IPS-15b (cell line): ENCODE measurements around the gene SCGB3A2.

ENCODE experiments used
- H3K27me3 ChIP-seq: one replicate; pipeline ENCODE4 v1.6.1; 2013; ENCODE audit warnings: low read length; ENCODE audit not compliant: control insufficient read depth, insufficient read depth
- H3K36me3 ChIP-seq: one replicate; pipeline ENCODE4 v1.6.1; 2013; ENCODE audit warnings: low read length; ENCODE audit not compliant: control insufficient read depth, insufficient read depth
- H3K4me1 ChIP-seq: one replicate; pipeline ENCODE4 v1.6.1; 2013; ENCODE audit warnings: mild to moderate bottlenecking, low read length; ENCODE audit not compliant: control insufficient read depth, insufficient read depth
- H3K4me3 ChIP-seq: one replicate; pipeline ENCODE4 v1.5.1; 2013; ENCODE audit warnings: low read depth, low read length
- H3K9ac ChIP-seq: one replicate; pipeline ENCODE4 v1.6.1; 2013; ENCODE audit warnings: low read depth, mild to moderate bottlenecking, low read length
- H3K9me3 ChIP-seq: one replicate; pipeline ENCODE4 v1.6.1; 2013; ENCODE audit warnings: mild to moderate bottlenecking, low read length; ENCODE audit not compliant: control insufficient read depth, insufficient read depth

The SCGB3A2 gene

GRCh38 chr5:147887930-147888329 is 9.4 kb downstream of the SCGB3A2 start:
- Histone ChIP-seq H3K36me3 (no peaks in the 10 kb centered on the region), H3K4me1 (peaks cover 3% of the 10 kb centered on the region), H3K4me3 (no peak overlapping the region), H3K9ac (no peak overlapping the region), H3K27me3 (no peaks in the 10 kb centered on the region), H3K9me3 (no peaks in the 10 kb centered on the region)

- Histone ChIP-seq H3K36me3 (no peaks in the 10 kb centered on the region), H3K4me3 (no peak overlapping the region), H3K4me1 (no peaks in the 10 kb centered on the region)
Observed at GRCh38 chr5:147892696-147893296, 14.3 kb downstream of the SCGB3A2 start.

DNA sequence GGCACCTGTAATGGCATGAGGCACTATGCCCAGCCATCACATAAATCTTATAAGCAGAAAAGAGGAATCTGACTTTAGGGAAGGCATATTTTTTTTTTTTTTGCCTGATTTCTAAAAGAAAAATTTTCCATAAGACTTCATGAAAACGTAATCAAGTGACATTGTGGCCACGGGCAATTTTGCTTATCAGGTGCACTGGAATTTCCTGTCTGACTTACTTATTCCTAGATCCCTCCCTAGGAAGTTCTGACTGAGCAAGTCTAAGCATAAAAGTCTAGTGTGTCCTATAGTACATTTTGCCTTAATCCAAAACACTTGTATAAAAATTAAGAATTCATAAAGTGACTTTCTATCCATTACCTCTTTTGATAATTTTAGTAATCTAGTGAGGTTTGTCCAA is 15.3 kb downstream of the SCGB3A2 start:
- Histone ChIP-seq H3K9me3 (no peaks in the 10 kb centered on the region), H3K27me3 (no peaks in the 10 kb centered on the region), H3K36me3 (no peaks in the 10 kb centered on the region), H3K4me1 (no peaks in the 10 kb centered on the region), H3K9ac (no peak overlapping the region), H3K4me3 (no peak overlapping the region)

More at GRCh38 chr5:147892696-147893296, 14.3 kb downstream of the SCGB3A2 start:
- no peaks in the 10 kb centered on the region for H3K27me3 ChIP-seq
- H3K9ac ChIP-seq = no peak overlapping the region
- no peaks in the 10 kb centered on the region for H3K9me3 ChIP-seq

GRCh38 chr5:147895864-147896263 is 17.4 kb downstream of the SCGB3A2 start:
- H3K9ac ChIP-seq = no peak overlapping the region
- no peaks in the 10 kb centered on the region for H3K27me3 ChIP-seq
- H3K36me3 ChIP-seq = no peaks in the 10 kb centered on the region
- no peaks in the 10 kb centered on the region for H3K4me1 ChIP-seq
- no peak overlapping the region for H3K4me3 ChIP-seq
- H3K9me3 ChIP-seq = no peaks in the 10 kb centered on the region

DNA sequence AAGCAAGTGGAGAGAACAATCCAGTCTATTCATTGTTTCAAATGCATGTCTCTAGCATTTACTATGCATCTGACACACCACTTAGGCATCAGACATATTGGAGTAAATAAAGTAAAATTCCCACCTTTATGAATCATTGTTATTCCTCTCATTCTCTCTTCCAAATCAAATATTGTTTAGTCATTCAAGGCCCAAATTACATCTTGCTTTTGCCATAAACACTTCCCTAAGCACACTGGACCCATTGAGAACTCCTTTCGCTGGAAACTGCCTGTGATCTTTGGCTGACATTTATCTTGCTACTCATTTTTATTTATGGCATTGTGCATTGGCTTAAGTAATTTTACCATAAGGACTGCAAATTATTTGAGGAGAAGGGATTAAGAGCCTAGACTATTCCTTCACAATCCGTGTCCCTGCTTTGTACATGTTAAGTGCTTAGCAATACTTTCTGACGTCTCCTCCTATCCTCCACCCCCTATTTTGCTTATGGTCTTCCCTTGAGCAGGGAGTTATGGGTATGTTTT is 20.4 kb downstream of the SCGB3A2 start:
- Histone ChIP-seq H3K4me3 (no peak overlapping the region), H3K9ac (no peak overlapping the region), H3K9me3 (no peaks in the 10 kb centered on the region), H3K36me3 (no peaks in the 10 kb centered on the region), H3K4me1 (peaks cover 5% of the 10 kb centered on the region), H3K27me3 (no peaks in the 10 kb centered on the region)

- Histone ChIP-seq H3K4me1 (peaks cover 5% of the 10 kb centered on the region), H3K36me3 (no peaks in the 10 kb centered on the region), H3K4me3 (no peak overlapping the region), H3K27me3 (no peaks in the 10 kb centered on the region), H3K9me3 (no peaks in the 10 kb centered on the region), H3K9ac (no peak overlapping the region)
Observed at GRCh38 chr5:147901599-147902039, 23.1 kb downstream of the SCGB3A2 start.

DNA sequence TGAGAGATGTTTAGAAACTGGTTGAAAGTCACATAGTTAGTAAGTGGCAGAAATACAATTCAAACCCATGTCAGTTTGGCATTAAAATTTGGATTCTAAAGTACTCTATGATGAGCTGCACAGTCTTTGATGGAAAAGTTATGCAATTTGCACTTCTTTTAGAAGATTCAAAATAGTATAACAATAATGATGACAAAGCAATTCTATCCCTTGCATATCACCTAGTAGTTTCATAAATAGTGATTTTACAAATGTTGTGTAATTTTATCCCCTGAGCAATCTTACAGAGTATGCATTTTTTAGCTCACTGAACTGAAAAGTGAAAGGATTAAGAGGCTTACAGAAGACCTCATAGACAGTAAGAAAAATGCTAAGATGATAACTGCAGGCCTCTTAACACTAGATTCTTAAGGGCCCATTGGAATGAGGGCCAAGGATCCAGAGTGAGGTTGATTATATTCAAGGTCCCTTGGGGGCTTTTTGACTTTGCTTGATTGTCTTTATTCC is 24.2 kb downstream of the SCGB3A2 start:
- Histone ChIP-seq H3K27me3 (no peaks in the 10 kb centered on the region), H3K4me3 (no peak overlapping the region), H3K36me3 (no peaks in the 10 kb centered on the region), H3K9ac (no peak overlapping the region), H3K4me1 (peaks cover 5% of the 10 kb centered on the region), H3K9me3 (no peaks in the 10 kb centered on the region)

- peaks cover 5% of the 10 kb centered on the region for H3K4me1 ChIP-seq
- H3K36me3 ChIP-seq = no peaks in the 10 kb centered on the region
- H3K4me3 ChIP-seq = no peak overlapping the region
- no peak overlapping the region for H3K9ac ChIP-seq
- H3K9me3 ChIP-seq = no peaks in the 10 kb centered on the region
- no peaks in the 10 kb centered on the region for H3K27me3 ChIP-seq
Observed at GRCh38 chr5:147904110-147904509, 25.6 kb downstream of the SCGB3A2 start.

DNA sequence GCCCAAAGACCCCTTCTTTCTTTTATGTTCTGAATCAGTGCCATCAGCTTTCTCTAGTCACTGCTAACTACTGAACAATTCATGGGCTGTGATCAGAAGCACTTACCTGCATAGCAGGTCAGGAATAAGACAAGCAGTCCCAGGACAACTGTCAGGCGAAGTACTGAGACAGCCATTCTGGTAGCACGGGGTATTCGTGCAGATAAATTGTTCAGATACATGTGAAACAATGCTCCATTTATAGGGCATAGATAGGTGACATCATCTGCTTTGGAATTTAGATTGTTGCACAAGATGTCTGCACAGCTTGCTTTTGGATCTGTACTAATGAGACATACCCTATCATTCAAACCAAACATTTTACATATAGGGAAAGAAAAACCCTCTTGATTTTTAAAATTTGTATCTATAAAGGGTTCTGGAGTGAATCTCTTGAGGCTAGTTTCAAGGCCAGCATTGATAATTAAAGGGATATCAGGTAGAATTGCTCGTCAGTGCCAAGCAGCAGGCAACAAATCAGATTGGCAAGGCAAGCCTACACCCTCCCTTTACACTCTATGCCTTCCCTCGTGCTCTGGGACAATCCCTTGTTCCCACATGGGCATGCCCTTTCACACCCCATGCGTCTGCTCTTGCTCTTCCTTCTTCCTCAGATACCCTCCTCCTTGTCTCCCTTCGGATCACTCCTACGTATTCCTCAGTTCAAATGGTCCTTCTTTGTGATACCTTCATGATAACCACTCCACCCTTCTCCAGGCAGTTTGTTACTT is 28.0 kb downstream of the SCGB3A2 start, which contains the start of gene C5orf46:
Gene C5orf46 (minus strand): TSS at position 213 of the 770 bp plus-strand sequence. CDS start 37 bp downstream, at position 176.
- Histone ChIP-seq H3K9ac (no peak within 1 kb of the TSS), H3K4me1 (peaks cover 1% of the 10 kb centered on the region), H3K27me3 (no peaks in the 10 kb centered on the region), H3K36me3 (no peaks in the 10 kb centered on the region), H3K9me3 (no peaks in the 10 kb centered on the region), H3K4me3 (no peak within 1 kb of the TSS)

- Histone ChIP-seq H3K36me3 (no peaks in the 10 kb centered on the region), H3K4me3 (no peak overlapping the region), H3K4me1 (no peaks in the 10 kb centered on the region), H3K9ac (no peak overlapping the region), H3K27me3 (no peaks in the 10 kb centered on the region), H3K9me3 (no peaks in the 10 kb centered on the region)
Observed at GRCh38 chr5:147911427-147911826, 32.9 kb downstream of the SCGB3A2 start.

- Histone ChIP-seq H3K4me3 (no peak overlapping the region), H3K9me3 (no peaks in the 10 kb centered on the region), H3K27me3 (no peaks in the 10 kb centered on the region), H3K4me1 (no peaks in the 10 kb centered on the region), H3K36me3 (no peaks in the 10 kb centered on the region), H3K9ac (no peak overlapping the region)
Observed at GRCh38 chr5:147912011-147912410, 33.5 kb downstream of the SCGB3A2 start.

- Histone ChIP-seq H3K9ac (no peak overlapping the region), H3K4me1 (no peaks in the 10 kb centered on the region), H3K36me3 (no peaks in the 10 kb centered on the region), H3K27me3 (no peaks in the 10 kb centered on the region), H3K9me3 (no peaks in the 10 kb centered on the region), H3K4me3 (no peak overlapping the region)
Observed at GRCh38 chr5:147913786-147914185, 35.3 kb downstream of the SCGB3A2 start.
